Natural killer cell (primary cell): ENCODE results near the gene STARD6. TPM values are rescaled to one million over a fixed set of nuclear protein-coding genes. Genes with fewer than 3 reads are reported as not detected.
A peak's percentile ranks its signal among the peaks of the same experiment; 100 is the strongest.

Source experiments
- ATAC-seq, 3 donors: fragments of 150-1000 bp in 2 of 3; fragments of 200-7000 bp in 1 of 3; cut with Tn5 transposase; 1 replicate in 1 of 3; 2 replicates in 2 of 3; pipeline ENCODE4 v1.10.0; 2021; ENCODE audit warnings: mild to moderate bottlenecking in 2 of 3, moderate library complexity in 2 of 3
- DNase-seq, 2 donors: peaks; one replicate each; pipeline versions ENCODE4 v3.0.0 to v3.0.0-alpha.2; 2013 to 2021; ENCODE audit warnings: mixed read lengths in 1 of 2
- H3K27ac ChIP-seq: one replicate; pipeline ENCODE4 v1.5.1; 2013; ENCODE audit warnings: mild to moderate bottlenecking, low read length
- H3K27me3 ChIP-seq: one replicate; pipeline ENCODE4 v1.6.1; 2013; ENCODE audit warnings: low read length; ENCODE audit not compliant: control insufficient read depth, insufficient read depth
- H3K36me3 ChIP-seq: one replicate; pipeline ENCODE4 v1.6.1; 2013; ENCODE audit warnings: low read length; ENCODE audit not compliant: control insufficient read depth, insufficient read depth
- H3K4me1 ChIP-seq: one replicate; pipeline ENCODE4 v1.6.1; 2013; ENCODE audit warnings: low read length; ENCODE audit not compliant: control insufficient read depth, insufficient read depth
- H3K4me3 ChIP-seq: one replicate; pipeline ENCODE4 v1.5.1; 2013; ENCODE audit warnings: low read length
- H3K9me3 ChIP-seq: one replicate; pipeline ENCODE4 v1.6.1; 2013; ENCODE audit warnings: low read length; ENCODE audit not compliant: control insufficient read depth, insufficient read depth
- H3K27ac Mint-ChIP-seq, 2 donors: one replicate each; pipeline ENCODE4 v1.8.0; 2022; ENCODE audit warnings: mild to moderate bottlenecking in 2 of 2, mixed read lengths in 2 of 2, moderate library complexity in 1 of 2
- H3K27me3 Mint-ChIP-seq, 2 donors: one replicate each; pipeline ENCODE4 v1.8.0; 2022; ENCODE audit warnings: low read depth in 2 of 2, mixed read lengths in 2 of 2
- H3K36me3 Mint-ChIP-seq: one replicate; pipeline ENCODE4 v1.8.0; 2022; ENCODE audit warnings: mixed read lengths
- H3K4me1 Mint-ChIP-seq, 2 donors: one replicate each; pipeline ENCODE4 v1.8.0; 2022; ENCODE audit warnings: mixed read lengths in 2 of 2
- H3K4me3 Mint-ChIP-seq: one replicate; pipeline ENCODE4 v1.8.0; 2022; ENCODE audit warnings: mild to moderate bottlenecking, moderate library complexity, mixed read lengths
- H3K9me3 Mint-ChIP-seq, 2 donors: one replicate each; pipeline ENCODE4 v1.8.0; 2022; ENCODE audit warnings: mixed read lengths in 2 of 2
- CTCF ChIP-seq: fragments of 200-600 bp; IDR thresholded peaks from one replicate; pipeline ENCODE4 v1.8.0; 2022; ENCODE audit warnings: antibody characterized with exemption
- WGBS: methylation state at CpG from one replicate; pipeline ENCODE4 v1.1.7; 2013; ENCODE audit warnings: missing lambda C conversion rate; ENCODE audit not compliant: insufficient coverage; 5-methylcytosine and 5-hydroxymethylcytosine counted together
- intact Hi-C: fragments of 100-400 bp; cut with micrococcal nuclease; formaldehyde crosslinking; loops from one replicate; pipeline ENCODE4 v1.14.2; 2022
- total RNA-seq, 4 donors: library from RNA; stranded (reverse); fragments of 120-200 nt in 1 of 4; gene quantifications; one replicate each; pipeline versions ENCODE4 v1.2.3 to v1.2.4, GENCODE V29; 2013 to 2022

Gene STARD6
- total RNA-seq, 3 donors from 2014 or later (not counting 1 experiment from before 2014, with no cell fraction given): not detected

- Histone ChIP-seq H3K27ac (peak overlapping the region; percentile 15), H3K4me3 (no peak overlapping the region), H3K4me1 (no peaks in the 10 kb centered on the region), H3K36me3 (peaks cover 28% of the 10 kb centered on the region), H3K9me3 (no peaks in the 10 kb centered on the region), H3K27me3 (no peaks in the 10 kb centered on the region)
- Mint-ChIP-seq H3K27ac (no peak overlapping the region), H3K4me1 (no peaks in the 10 kb centered on the region), H3K9me3 (no peaks in the 10 kb centered on the region), H3K36me3 (peaks cover 32% of the 10 kb centered on the region), H3K4me3 (no peak overlapping the region), H3K27me3 (no peaks in the 10 kb centered on the region)
- ATAC-seq (no peak), DNase-seq (peak in 1 of 2 donors; percentile 47)
- WGBS: 28% methylated on average over 4 of the region's 8 CpGs
- intact Hi-C loops: no loop called here
- TF ChIP-seq CTCF: no peak
Measured at GRCh38 chr18:54284981-54285785, 72.5 kb downstream of the STARD6 start.

GRCh38 chr18:54284535-54284934 lies 73.1 kb downstream of the STARD6 start:
- 76% methylated on average over 2 of the region's 3 CpGs for WGBS
- Histone ChIP-seq H3K9me3 (no peaks in the 10 kb centered on the region), H3K27ac (no peak overlapping the region), H3K4me3 (no peak overlapping the region), H3K36me3 (peaks cover 34% of the 10 kb centered on the region), H3K27me3 (no peaks in the 10 kb centered on the region), H3K4me1 (no peaks in the 10 kb centered on the region)
- peaks cover 37% of the 10 kb centered on the region for H3K36me3 Mint-ChIP-seq
- ATAC-seq (no peak), DNase-seq (no peak)
- no peak for TF ChIP-seq CTCF
- H3K27ac Mint-ChIP-seq: no peak overlapping the region
- H3K9me3 Mint-ChIP-seq: no peaks in the 10 kb centered on the region
- H3K27me3 Mint-ChIP-seq: no peaks in the 10 kb centered on the region
- H3K4me1 Mint-ChIP-seq: no peaks in the 10 kb centered on the region
- H3K4me3 Mint-ChIP-seq: no peak overlapping the region
- intact Hi-C loops: no loop called here

- H3K9me3 ChIP-seq: no peaks in the 10 kb centered on the region
- ATAC-seq (no peak), DNase-seq (no peak)
- Mint-ChIP-seq H3K27ac (no peak overlapping the region), H3K36me3 (peaks cover 19% of the 10 kb centered on the region), H3K9me3 (no peaks in the 10 kb centered on the region), H3K27me3 (no peaks in the 10 kb centered on the region), H3K4me1 (no peaks in the 10 kb centered on the region), H3K4me3 (no peak overlapping the region)
- H3K27ac ChIP-seq: no peak overlapping the region
- intact Hi-C loops: no loop called here
- peaks cover 45% of the 10 kb centered on the region for H3K36me3 ChIP-seq
- H3K4me1 ChIP-seq: no peaks in the 10 kb centered on the region
- TF ChIP-seq CTCF: no peak
- no peak overlapping the region for H3K4me3 ChIP-seq
- H3K27me3 ChIP-seq: no peaks in the 10 kb centered on the region
Measured at GRCh38 chr18:54280220-54280569, 77.5 kb downstream of the STARD6 start.
